Endothelial cell (in vitro differentiated cells): ENCODE data around the gene PUS1. TPM values are rescaled to one million over a fixed set of nuclear protein-coding genes. Genes with fewer than 3 reads are reported as not detected.

Experiments
- DNase-seq: peaks from one replicate; pipeline ENCODE4 v3.0.0; 2021; ENCODE audit warnings: low spot score
- H3K27ac Mint-ChIP-seq: one replicate; pipeline ENCODE4 v1.8.0; 2021; ENCODE audit warnings: mixed read lengths, inconsistent platforms; ENCODE audit not compliant: unreplicated experiment
- H3K27me3 Mint-ChIP-seq: one replicate; pipeline ENCODE4 v1.8.0; 2021; ENCODE audit warnings: mild to moderate bottlenecking, moderate library complexity, mixed read lengths, inconsistent platforms; ENCODE audit not compliant: unreplicated experiment
- H3K36me3 Mint-ChIP-seq: one replicate; pipeline ENCODE4 v1.8.0; 2021; ENCODE audit warnings: mild to moderate bottlenecking, low read depth, mixed read lengths, inconsistent platforms; ENCODE audit not compliant: unreplicated experiment
- H3K4me1 Mint-ChIP-seq: one replicate; pipeline ENCODE4 v1.8.0; 2021; ENCODE audit warnings: mild to moderate bottlenecking, mixed read lengths, inconsistent platforms; ENCODE audit not compliant: unreplicated experiment
- H3K4me3 Mint-ChIP-seq: one replicate; pipeline ENCODE4 v1.8.0; 2021; ENCODE audit warnings: mild to moderate bottlenecking, mixed read lengths, inconsistent platforms; ENCODE audit not compliant: unreplicated experiment
- H3K9me3 Mint-ChIP-seq: one replicate; pipeline ENCODE4 v1.8.0; 2021; ENCODE audit warnings: mixed read lengths, inconsistent platforms; ENCODE audit not compliant: unreplicated experiment
- total RNA-seq: library from RNA; stranded (reverse); fragmentation: NEBNext Ultra II Directional; extraction: Animal tissue kit (Norgen Biotek cat#: 25700); gene quantifications from one replicate; pipeline ENCODE4 v1.2.1, GENCODE V29; 2021; ENCODE audit not compliant: unreplicated experiment
- TF ChIP-seq, protein P1 (sequence below): fragments of 200-600 bp; sonication (generic); IDR thresholded peaks from one replicate; pipeline ENCODE4 v1.5.0; 2021; ENCODE audit warnings: antibody characterized with exemption; ENCODE audit not compliant: unreplicated experiment

Gene PUS1
- total RNA-seq, 1 donor from 2014 or later = 25.8 TPM

DNA sequence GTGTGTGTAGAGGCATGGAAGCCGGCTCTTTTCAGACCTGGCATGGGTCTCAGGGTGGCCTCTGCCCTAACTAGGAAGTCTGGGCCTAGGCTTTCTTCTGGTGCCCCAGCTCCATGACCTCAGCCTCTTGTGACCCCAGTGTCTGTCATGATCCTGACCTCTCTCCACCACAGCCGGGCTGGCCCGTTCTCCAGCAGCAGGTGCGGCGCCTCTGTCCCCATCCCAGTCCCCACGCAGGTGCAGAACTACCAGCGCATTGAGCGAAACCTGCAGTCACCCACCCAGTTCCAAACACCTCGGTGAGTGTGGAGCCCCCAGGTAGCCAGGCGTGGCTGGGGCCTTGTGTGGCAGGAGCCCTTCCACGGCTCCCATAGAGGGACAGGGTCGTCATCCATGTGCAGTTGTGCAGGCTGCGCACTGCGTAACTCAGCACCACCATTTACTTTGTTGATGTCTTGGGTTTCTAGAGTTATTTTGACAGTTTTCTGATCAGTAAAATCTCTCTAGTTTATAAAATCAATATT is 14.8 kb upstream of the PUS1 start:
- Mint-ChIP-seq H3K27me3 (peaks cover 2% of the 10 kb centered on the region), H3K36me3 (no peaks in the 10 kb centered on the region), H3K9me3 (no peaks in the 10 kb centered on the region), H3K27ac (no peak overlapping the region), H3K4me3 (no peak overlapping the region), H3K4me1 (no peaks in the 10 kb centered on the region)
- DNase-seq = no peak
- TF ChIP-seq, protein P1, sequence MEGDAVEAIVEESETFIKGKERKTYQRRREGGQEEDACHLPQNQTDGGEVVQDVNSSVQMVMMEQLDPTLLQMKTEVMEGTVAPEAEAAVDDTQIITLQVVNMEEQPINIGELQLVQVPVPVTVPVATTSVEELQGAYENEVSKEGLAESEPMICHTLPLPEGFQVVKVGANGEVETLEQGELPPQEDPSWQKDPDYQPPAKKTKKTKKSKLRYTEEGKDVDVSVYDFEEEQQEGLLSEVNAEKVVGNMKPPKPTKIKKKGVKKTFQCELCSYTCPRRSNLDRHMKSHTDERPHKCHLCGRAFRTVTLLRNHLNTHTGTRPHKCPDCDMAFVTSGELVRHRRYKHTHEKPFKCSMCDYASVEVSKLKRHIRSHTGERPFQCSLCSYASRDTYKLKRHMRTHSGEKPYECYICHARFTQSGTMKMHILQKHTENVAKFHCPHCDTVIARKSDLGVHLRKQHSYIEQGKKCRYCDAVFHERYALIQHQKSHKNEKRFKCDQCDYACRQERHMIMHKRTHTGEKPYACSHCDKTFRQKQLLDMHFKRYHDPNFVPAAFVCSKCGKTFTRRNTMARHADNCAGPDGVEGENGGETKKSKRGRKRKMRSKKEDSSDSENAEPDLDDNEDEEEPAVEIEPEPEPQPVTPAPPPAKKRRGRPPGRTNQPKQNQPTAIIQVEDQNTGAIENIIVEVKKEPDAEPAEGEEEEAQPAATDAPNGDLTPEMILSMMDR = no peak

DNA sequence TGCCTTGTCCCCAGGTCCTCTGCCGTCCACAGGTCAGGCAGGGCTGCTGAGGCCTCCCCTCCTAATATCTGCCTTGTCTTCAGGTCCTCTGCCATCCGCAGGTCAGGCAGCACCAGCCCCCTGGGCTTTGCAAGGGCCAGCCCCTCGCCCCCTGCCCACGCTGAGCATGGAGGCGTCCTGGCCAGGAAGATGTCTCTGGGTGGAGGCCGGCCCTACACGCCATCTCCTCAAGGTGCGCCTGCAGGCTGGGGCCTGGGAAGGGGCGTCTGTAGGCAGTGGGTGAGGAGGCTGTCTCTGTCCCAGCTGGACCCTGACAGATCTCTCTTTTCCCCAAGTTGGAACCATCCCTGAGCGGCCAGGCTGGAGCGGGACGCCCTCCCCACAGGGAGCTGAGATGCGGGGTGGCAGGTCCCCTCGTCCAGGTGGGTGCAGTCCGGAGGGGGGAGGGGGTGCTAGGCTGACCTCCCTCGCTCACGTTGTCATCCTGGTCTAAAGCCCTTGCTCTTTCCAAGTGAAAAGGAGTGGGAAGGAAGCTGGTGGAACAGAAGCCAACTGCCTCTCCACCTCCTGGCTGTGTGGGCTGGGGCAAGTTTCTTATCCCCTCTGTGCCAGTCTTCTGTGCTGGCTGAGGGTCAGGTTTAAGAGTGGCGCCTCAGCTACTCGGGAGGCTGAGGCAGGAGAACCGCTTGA is 13.9 kb upstream of the PUS1 start:
- Mint-ChIP-seq H3K4me3 (no peak overlapping the region), H3K36me3 (no peaks in the 10 kb centered on the region), H3K9me3 (no peaks in the 10 kb centered on the region), H3K4me1 (no peaks in the 10 kb centered on the region), H3K27ac (no peak overlapping the region), H3K27me3 (peaks cover 2% of the 10 kb centered on the region)
- TF ChIP-seq, protein P1 = no peak
- DNase-seq = no peak

DNA sequence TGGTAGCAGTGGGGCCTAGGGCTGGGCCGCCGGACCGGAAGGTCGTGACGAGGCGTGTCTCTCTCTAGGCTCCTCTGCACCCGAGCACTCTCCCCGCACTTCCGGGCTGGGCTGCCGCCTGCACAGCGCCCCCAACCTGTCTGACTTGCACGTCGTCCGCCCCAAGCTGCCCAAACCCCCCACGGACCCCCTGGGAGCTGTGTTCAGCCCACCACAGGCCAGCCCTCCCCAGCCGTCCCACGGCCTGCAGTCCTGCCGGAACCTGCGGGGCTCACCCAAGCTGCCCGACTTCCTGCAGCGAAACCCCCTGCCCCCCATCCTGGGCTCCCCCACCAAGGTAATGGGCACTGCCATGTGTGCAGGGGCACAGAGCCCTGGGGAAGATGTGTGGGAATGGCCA is 13.3 kb upstream of the PUS1 start:
- H3K9me3 Mint-ChIP-seq = no peaks in the 10 kb centered on the region
- peaks cover 2% of the 10 kb centered on the region for H3K27me3 Mint-ChIP-seq
- peaks cover 4% of the 10 kb centered on the region for H3K36me3 Mint-ChIP-seq
- TF ChIP-seq, protein P1 = no peak
- no peaks in the 10 kb centered on the region for H3K4me1 Mint-ChIP-seq
- no peak overlapping the region for H3K4me3 Mint-ChIP-seq
- no peak for DNase-seq
- no peak overlapping the region for H3K27ac Mint-ChIP-seq

DNA sequence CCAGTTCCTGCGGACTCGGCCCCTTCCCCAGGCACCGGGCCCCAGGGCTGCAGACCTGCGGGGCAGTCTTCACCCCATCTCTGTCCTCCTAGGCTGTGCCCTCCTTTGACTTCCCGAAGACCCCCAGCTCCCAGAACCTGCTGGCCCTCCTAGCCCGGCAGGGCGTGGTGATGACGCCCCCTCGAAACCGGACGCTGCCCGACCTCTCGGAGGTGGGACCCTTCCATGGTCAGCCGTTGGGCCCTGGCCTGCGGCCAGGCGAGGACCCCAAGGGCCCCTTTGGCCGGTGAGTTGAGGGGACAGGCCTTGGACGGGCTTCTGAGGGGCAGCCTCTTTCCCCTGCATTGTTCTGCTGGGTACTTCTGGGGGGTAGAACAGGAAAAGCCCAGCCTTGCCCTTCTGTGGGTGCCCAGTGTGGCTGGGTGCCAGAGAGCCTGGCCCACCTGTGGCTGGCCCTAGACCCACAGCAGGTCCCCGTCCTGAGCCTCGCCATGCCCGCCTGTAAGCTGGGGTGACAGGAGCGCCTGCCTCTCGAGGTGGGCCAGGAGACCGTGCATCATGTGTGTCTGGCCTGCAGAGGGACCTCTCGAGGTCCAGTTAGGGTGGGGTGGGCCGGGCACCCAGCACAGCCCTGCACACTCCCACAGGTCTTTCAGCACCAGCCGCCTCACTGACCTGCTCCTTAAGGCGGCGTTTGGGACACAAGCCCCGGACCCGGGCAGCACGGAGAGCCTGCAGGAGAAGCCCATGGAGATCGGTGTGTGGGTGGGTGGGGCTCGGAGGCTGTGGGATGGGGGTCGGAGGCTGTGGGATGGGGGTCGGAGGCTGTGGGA is 12.6 kb upstream of the PUS1 start:
- no peak overlapping the region for H3K4me3 Mint-ChIP-seq
- H3K36me3 Mint-ChIP-seq = peaks cover 4% of the 10 kb centered on the region
- TF ChIP-seq, protein P1 = no peak
- peaks cover 2% of the 10 kb centered on the region for H3K27me3 Mint-ChIP-seq
- H3K9me3 Mint-ChIP-seq = no peaks in the 10 kb centered on the region
- H3K4me1 Mint-ChIP-seq = no peaks in the 10 kb centered on the region
- DNase-seq = no peak
- H3K27ac Mint-ChIP-seq = no peak overlapping the region
